GM18870 (cell line): ENCODE data around the gene STRIP1.

Source experiments
- ATAC-seq: cut with Tn5 transposase; IDR thresholded peaks from one replicate; pipeline ENCODE4 v1.9.1; 2021; ENCODE audit warnings: moderate library complexity; ENCODE audit not compliant: unreplicated experiment

STRIP1 gene

DNA sequence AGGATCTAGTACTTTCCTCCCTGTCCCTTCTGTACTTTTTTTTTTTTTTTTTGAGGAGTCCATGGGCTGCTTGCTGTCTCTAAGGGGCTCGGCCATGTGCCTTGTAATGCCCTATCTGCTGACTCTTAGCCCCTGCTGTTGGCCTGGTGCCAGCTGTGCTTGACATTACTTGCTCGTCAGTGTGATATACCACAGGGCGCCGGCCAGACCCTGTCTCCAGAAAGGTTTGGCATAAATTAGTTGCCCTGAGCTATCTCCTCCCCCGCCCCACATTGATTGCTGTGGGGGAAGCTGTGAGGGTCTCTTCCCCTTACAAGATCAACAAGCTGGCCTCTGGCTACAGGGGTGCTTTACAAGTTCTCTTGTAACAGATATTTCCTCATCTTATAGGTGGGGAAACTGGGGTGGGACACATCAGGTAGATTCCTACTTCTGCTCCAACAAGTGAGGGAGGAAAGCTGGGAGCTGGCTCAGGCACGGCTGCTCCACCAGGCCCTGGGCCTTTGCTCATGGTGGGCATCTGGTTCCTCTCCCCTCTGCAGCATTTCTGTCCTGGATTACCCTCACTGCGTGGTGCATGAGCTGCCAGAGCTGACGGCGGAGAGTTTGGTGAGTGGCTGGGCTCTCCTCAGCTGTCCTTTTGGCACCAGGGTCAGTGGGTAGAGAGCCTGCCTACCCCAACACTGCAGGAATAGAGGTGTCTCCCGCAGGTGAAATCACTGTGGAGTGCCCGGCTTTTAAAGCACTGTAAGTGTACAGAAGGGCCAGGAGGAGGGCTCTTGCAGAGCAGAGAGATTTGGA lies 15.6 kb downstream of the STRIP1 start:
- ATAC-seq: no peak

- ATAC-seq: no peak
Observed at GRCh38 chr1:110050602-110051261, 16.3 kb downstream of the STRIP1 start.

DNA sequence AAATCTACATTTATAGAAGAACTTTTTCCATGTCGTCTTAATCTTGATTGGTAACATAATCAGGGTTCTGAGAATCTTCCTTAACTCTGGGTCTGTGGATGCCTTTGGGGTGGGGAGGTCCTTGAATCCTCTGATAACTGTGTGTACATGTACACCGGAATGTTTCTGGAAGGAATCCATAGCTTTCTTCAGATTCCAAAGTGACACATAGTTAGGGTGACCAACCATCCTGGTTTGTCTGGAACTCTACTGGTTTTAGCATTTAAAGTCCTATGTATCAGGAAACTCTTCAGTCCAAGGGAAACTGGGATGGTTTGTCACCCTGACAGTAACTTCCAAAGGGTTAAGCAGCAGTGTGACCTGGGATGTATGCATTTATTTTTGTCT lies 16.8 kb downstream of the STRIP1 start:
- ATAC-seq: no peak

- no peak for ATAC-seq
Observed at GRCh38 chr1:110053552-110054428, 19.4 kb downstream of the STRIP1 start.

DNA sequence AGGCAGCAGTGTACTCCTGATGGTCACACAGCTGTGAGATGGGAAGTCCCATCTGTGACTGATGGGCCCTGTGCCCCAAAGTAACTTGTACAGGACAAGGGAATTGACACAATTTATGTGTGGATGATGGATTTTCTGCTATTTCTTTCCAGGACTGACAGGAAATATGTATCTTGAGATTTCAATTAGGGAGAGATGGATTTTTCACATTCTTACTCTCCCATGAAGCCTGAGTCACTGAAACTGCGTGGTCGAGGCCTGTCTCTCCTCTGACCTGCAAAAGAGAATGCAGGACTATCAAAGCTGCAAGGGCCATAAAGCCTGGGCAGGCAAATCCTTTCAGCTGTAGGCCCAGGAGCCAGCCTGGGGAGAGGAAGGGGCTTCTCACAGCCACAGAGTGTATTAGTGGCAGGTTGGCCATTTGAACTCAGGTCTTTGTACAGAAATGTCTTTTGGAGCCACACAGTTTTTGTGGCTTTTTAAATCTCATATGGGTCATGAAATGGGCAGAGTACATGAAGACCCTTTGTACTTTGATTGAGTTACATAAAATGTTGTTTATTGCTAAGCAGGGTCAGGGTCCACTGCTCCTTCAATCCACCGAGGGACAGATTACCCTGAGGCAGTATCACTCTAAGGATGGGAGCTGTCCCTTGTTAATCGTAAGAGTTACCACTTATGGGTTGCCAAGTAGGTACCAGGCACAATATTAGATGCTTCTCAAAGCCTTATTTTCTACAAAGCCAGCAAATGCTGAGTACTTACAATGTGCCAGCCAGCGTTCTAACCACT lies 21.3 kb downstream of the STRIP1 start:
- no peak for ATAC-seq

GRCh38 chr1:110056285-110056683 lies 21.9 kb downstream of the STRIP1 start:
- no peak for ATAC-seq

DNA sequence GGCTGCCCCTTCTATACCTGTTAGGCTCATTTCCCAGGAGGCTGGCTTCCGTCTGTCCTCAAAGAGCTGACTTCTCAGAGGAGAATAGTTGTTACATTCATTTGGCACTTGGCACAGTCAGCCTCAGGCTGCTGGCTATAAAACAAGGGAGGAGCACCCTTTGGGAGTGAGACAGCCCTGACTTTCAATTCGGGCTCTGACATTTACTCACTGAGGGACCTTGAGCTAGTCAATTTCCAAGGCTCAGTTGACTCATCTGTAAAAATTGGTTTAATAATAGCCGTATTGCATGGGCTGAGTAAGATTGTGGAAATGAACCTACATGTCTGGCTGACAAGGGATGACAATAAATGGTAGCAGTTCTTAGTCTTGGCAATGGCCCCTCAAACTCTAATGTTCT lies 22.4 kb downstream of the STRIP1 start:
- no peak for ATAC-seq

- ATAC-seq: no peak
Observed at GRCh38 chr1:110057963-110058518, 23.6 kb downstream of the STRIP1 start.

- no peak for ATAC-seq
Observed at GRCh38 chr1:110058591-110058990, 24.2 kb downstream of the STRIP1 start.

DNA sequence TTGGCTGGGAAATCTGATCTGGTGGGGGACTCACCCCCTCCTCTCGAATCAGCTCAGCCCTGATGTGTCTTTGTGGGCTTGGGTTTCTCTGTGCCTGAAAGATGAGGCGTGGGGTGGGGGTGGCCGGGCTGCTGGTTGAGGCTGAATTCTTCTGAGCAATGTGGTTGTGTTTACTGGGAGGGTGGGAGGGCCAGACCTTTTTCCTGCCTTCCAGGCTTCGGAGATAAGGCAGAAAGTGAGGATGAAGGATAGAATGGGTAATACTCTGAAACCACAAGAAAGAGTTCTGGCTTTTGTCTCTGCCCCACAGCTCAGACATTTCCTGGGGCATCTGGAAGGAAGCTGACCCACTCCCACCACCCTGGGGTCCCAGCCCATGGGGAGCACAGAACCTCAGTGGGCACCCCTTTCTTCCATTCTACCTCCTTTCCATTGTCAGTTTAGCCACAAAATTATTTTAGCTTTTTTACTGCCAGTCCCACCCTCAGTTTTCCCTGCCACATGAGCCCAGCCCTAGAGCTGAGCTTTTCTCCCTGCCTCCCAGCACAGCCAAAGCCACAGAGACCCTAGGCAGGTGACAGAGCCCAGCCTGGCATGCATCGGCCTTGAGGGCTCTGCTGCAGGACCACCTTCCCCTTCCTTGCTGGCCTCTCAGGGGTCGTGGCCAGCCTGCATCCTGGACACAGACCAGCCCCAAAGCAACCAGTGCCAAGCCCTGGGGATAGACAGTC lies 24.9 kb downstream of the STRIP1 start:
- ATAC-seq: no peak

DNA sequence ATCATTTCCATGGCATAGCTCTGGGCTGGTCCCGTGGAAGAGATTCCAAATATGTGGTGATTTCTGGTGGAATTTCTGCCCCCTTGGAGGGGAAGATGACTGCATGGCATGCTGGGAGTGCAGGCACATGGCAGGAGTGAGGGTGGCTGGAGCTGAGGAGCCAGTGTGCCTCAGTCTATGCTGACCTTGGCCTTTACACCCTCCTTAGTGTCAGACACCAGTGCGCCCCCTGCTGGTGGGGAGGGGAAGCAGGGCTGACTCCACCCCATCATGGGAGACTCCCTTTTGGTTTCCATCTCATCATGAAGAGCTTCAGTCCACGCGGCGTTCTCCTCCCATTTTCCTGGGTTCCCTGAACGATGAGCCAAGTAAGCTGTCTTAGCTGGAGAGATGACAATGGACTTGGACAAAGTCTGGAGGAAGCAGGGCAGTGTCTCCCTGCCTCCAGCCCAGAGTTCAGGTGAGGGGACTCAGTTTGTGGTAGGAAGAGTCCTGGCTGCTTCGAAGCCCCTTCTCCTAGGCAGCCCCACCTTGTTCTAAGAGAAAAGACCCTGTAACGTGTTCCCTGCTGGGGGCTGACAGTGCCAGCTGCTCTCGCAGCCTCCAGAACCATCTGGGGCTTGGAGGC lies 25.7 kb downstream of the STRIP1 start:
- no peak for ATAC-seq

DNA sequence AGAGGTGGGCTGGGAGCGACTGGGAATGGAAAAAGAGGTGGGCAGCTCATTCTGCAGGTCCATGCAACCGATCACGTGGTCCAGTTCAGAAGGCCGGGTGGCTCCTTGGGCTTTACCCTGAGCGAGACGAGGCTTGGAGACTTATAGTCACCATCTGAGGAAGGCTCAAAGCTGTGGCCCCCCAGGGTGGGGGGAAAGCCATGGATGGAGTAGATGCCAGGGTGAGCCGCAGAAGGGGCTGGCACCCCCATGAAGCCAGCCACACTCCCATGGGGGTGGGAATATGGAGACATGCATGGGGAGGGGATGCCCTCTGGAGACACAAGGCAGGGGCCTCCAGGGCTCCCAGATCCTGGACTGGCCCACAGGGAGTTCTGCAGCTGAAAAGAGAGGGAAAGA lies 26.2 kb downstream of the STRIP1 start:
- no peak for ATAC-seq

GRCh38 chr1:110061341-110061740 lies 26.9 kb downstream of the STRIP1 start:
- ATAC-seq: no peak

DNA sequence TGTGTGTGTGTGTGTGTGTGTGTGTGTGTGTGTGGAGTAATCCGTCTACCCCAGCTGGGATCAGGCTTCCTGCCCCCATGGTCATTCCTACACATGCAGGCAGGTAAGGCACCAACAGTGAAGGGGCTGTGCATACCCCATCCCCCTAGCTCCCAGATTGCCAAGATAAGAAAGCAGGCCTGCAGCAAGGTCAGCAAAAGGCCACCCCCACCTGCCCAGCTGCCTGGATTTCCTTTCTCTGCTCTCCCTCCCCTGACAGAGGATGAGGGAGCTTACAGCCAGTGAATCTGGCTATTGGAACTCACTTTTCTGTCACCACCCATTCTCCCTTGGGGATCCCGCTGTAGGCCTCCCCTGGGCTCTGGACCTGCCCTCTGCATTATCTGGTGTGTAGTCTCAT lies 28.2 kb downstream of the STRIP1 start:
- ATAC-seq: no peak

DNA sequence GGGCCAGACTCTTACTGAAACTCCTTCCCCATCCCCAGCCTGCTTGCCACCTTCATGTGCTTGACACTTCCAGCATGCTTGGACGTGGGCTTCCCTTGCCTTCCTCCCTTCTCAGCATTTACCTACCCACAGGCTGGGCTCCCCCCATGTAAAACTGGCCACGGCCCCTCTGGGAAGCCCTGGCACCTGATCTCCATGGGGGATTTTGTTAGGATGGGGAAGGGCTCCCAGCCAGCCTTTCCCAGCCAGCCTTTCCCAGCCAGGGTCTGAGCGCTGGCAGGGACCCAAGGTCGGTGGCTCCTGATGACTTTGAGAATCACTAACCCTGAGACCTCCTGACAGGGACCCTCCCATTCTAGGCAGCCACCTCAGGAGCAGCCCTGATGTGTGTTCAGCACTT lies 29.4 kb downstream of the STRIP1 start:
- no peak for ATAC-seq

GRCh38 chr1:110064576-110065337 lies 30.3 kb downstream of the STRIP1 start:
- ATAC-seq: no peak

GRCh38 chr1:110065841-110066240 lies 31.4 kb downstream of the STRIP1 start:
- no peak for ATAC-seq

- ATAC-seq: no peak
Observed at GRCh38 chr1:110067479-110067892, 33.1 kb downstream of the STRIP1 start.
